OCI-LY7 (cell line): ENCODE results near the gene ANKRD35.

Experiments used
- CTCF ChIP-seq: fragments of 200-600 bp; sonication (generic); conservative IDR thresholded peaks from 2 replicates; pipeline ENCODE4 v1.5.1; 2014; ENCODE audit warnings: mild to moderate bottlenecking, antibody characterized with exemption, low read length, moderate library complexity, mixed read lengths
- EZH2phosphoT487 ChIP-seq: fragments of 200-600 bp; sonication (generic); IDR thresholded peaks from 2 replicates; pipeline ENCODE4 v1.6.1; 2018; ENCODE audit warnings: low read depth, borderline replicate concordance, mild to moderate bottlenecking, mixed run types, antibody characterized with exemption, low read length, moderate library complexity, mixed read lengths

DNA sequence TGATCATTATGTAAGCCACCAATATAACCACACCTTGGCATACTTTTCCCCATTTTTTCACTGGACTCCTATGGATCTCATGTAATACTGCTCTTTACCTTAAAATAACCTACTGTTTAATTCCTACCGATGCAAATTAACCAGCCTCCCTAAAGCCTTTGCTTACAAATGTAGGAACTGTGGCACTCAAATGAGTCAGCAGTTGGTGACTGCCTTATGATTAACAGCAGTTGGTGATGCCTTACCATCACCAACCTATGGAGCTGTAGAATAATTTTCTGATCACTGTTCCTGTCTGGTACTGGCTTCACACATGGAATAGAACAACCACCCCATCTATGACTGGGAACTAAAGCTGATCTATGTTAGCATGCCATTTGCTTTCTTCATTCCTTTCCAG is 48.0 kb downstream of the ANKRD35 start:
- no peak for TF ChIP-seq CTCF
- no peak for TF ChIP-seq EZH2phosphoT487
